ENCODE data around the gene RAB3B. TPM values are rescaled to one million over a fixed set of nuclear protein-coding genes. Genes with fewer than 3 reads are reported as not detected.
"Not testable (repeated sequence)": the region's sequence is repeated elsewhere in the genome, so short reads cannot be mapped to it uniquely, and the experiment has no call there.

Gene RAB3B
- total RNA-seq, 4 donors from 2014 or later = under 0.01 TPM; not detected in 1

DNA sequence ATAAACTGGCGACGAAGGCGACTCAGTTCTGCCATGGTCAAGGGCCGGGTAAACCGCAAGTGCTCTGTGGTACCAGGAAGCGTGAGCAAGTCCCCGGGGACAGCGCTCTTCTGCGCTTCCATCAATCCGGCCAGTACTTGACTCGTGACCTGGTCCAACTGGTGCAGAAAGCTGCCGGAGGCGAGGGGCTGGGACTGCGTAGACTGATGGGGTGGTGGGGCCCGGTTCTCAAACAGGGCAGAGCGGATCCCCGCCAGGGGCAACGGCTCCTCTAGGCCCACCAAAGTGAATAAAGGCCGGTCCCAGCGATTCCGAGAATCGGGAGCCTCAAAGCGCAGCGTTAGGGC, 42.3 kb upstream of the RAB3B start:
- no peaks in the 10 kb centered on the region for H3K27me3 ChIP-seq
- peaks cover 0 to 8% (median 0%) of the 10 kb centered on the region in 3 donors for H3K36me3 ChIP-seq
- WGBS, 2 donors = 0% methylated on average over 8 of the region's 24 CpGs; no CpG with 5 or more reads in 1 of the 2 donors
- H3K9me3 ChIP-seq = no peaks in the 10 kb centered on the region
- H3K27ac ChIP-seq = peak overlapping the region; percentile 86 to 96 (median 93)
- intact Hi-C loops (cut with DNase I) = no loop called here
- H3K4me1 ChIP-seq = peaks cover 14 to 38% (median 16%) of the 10 kb centered on the region in 3 donors
- no peak for DNase-seq
- TF ChIP-seq, protein P1, sequence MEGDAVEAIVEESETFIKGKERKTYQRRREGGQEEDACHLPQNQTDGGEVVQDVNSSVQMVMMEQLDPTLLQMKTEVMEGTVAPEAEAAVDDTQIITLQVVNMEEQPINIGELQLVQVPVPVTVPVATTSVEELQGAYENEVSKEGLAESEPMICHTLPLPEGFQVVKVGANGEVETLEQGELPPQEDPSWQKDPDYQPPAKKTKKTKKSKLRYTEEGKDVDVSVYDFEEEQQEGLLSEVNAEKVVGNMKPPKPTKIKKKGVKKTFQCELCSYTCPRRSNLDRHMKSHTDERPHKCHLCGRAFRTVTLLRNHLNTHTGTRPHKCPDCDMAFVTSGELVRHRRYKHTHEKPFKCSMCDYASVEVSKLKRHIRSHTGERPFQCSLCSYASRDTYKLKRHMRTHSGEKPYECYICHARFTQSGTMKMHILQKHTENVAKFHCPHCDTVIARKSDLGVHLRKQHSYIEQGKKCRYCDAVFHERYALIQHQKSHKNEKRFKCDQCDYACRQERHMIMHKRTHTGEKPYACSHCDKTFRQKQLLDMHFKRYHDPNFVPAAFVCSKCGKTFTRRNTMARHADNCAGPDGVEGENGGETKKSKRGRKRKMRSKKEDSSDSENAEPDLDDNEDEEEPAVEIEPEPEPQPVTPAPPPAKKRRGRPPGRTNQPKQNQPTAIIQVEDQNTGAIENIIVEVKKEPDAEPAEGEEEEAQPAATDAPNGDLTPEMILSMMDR (IDR thresholded peaks at IDR 0.05) = no peak
- TF ChIP-seq POLR2A (IDR thresholded peaks at IDR 0.05) = no peak
- H3K4me3 ChIP-seq = peak overlapping the region; percentile 71 to 96 (median 83)

DNA sequence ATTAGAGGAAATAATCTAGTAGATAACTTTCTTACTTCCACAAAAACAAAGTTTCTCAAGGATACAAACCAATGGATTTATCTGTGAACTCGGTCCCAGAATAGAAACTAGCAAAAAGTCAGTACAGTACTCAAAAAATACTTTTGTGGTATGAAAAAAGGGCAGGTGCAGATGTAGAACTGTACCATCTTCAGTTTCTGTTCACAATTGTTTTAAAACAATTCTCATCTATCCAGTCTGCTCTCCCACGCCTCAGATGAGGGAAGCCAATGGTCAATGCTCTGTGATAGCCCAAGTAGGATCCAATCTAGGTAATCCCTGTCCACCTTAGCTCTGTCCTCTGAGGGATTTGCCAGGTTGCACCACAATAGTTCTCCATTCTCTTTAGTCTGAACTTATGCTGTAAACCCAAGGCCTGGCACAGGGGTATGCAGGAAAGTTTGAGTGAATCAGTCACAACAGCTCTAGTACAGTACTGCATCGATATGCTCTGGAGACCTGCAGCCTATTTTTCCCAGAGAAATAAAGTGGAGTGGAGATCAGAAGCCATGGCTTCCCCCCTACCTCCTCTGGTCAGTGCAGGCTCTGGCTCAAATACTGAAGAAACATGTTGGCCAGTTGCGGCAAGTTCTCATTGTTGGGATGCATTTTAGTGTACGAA, 41.8 kb upstream of the RAB3B start:
- WGBS, 2 donors = 56 to 74% methylated on average over 2 to 5 of the region's 5 CpGs
- intact Hi-C loops (cut with DNase I) = no loop called here
- peaks cover 0 to 11% (median 0%) of the 10 kb centered on the region in 3 donors for H3K36me3 ChIP-seq
- peaks cover 14 to 38% (median 16%) of the 10 kb centered on the region in 3 donors for H3K4me1 ChIP-seq
- TF ChIP-seq, protein P1 (IDR thresholded peaks at IDR 0.05) = no peak
- no peak for TF ChIP-seq POLR2A (IDR thresholded peaks at IDR 0.05)
- H3K9me3 ChIP-seq = no peaks in the 10 kb centered on the region
- DNase-seq = no peak
- H3K4me3 ChIP-seq = peak overlapping the region; percentile 71 to 96 (median 83)
- H3K27me3 ChIP-seq = no peaks in the 10 kb centered on the region
- peak overlapping the region in 2 of 4 donors; percentile 92 to 94 for H3K27ac ChIP-seq

DNA sequence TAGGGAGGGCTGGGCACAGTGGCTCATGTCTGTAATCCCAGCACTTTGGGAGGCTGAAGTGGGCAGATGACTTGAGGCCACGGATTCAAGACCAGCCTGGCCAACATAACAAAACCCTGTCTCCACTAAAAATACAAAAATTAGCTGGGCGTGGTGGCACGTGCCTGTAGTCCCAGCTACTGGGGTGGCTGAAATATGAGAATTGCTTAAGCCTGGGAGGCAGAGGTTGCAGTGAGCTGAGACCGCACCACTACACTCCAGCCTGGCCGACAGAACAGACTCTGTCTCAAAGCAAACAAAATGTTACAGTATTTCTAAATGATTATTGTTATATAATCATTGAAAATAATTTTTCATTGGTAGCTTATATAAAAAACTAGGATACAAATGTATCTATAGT, 38.3 kb upstream of the RAB3B start:
- H3K4me1 ChIP-seq = peaks cover 13 to 35% (median 14%) of the 10 kb centered on the region in 3 donors
- H3K27ac ChIP-seq; H3K4me3 ChIP-seq; H3K27me3 ChIP-seq; intact Hi-C loops (cut with DNase I); DNase-seq; H3K9me3 ChIP-seq: not testable (repeated sequence)
- 81 to 88% methylated on average over 5 of the region's 5 CpGs for WGBS, 2 donors
- peaks cover 0 to 44% (median 5%) of the 10 kb centered on the region in 3 donors for H3K36me3 ChIP-seq

DNA sequence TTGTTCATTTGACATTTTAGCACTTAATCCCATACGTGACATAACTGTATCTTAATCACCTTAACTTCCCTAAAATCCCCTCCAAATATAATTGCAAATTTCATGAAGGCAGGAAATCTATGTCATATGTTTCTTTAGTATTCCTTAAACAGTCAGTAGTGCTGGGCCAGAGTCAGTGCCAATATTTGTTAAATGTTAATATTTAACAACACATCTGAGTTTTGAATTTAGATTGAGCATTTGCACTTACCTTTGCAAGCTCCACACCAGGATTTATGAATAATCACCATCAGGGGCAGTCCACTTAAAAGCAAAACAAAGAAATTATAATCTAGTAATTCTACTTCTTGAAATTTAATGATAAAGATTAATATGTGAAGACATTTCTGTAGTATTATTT, 37.8 kb upstream of the RAB3B start:
- 80 to 100% methylated on average over 1 of the region's 1 CpG for WGBS, 2 donors
- Histone ChIP-seq H3K4me1 (peaks cover 11 to 32% (median 14%) of the 10 kb centered on the region in 3 donors), H3K4me3 (no peak overlapping the region), H3K36me3 (peaks cover 0 to 49% (median 8%) of the 10 kb centered on the region in 3 donors), H3K27me3 (no peaks in the 10 kb centered on the region), H3K9me3 (no peaks in the 10 kb centered on the region), H3K27ac (no peak overlapping the region)
- intact Hi-C loops (cut with DNase I) = no loop called here
- TF ChIP-seq POLR2A (IDR thresholded peaks at IDR 0.05) = no peak
- DNase-seq = no peak

DNA sequence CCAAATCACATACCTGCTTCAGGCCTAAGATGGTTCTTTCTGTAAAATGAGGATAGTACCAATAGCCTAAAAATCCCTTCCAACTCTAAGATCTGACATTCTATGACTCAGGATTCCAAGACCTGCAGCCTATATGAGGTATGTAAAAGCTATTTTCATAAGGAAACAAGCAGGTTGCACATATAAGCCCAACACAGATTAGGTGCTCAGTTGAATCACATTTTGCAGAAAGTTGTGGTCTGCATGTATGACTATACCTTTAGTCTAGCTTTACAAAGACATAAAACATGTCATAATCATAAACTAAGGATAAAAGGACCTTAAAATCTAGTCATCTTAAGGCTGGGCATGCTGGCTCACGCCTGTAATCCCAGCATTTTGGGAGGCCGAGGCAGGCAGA, 35.8 kb upstream of the RAB3B start:
- 80 to 94% methylated on average over 2 of the region's 2 CpGs for WGBS, 2 donors
- intact Hi-C loops (cut with DNase I) = no loop called here
- no peaks in the 10 kb centered on the region for H3K9me3 ChIP-seq
- no peaks in the 10 kb centered on the region for H3K27me3 ChIP-seq
- H3K4me1 ChIP-seq = peaks cover under 1 to 14% (median under 1%) of the 10 kb centered on the region in 3 donors
- no peak overlapping the region for H3K27ac ChIP-seq
- no peak for DNase-seq
- no peak overlapping the region for H3K4me3 ChIP-seq
- H3K36me3 ChIP-seq = peaks cover 0 to 69% (median 11%) of the 10 kb centered on the region in 3 donors
- TF ChIP-seq POLR2A (IDR thresholded peaks at IDR 0.05) = no peak
- TF ChIP-seq, protein P1 (IDR thresholded peaks at IDR 0.05) = no peak

DNA sequence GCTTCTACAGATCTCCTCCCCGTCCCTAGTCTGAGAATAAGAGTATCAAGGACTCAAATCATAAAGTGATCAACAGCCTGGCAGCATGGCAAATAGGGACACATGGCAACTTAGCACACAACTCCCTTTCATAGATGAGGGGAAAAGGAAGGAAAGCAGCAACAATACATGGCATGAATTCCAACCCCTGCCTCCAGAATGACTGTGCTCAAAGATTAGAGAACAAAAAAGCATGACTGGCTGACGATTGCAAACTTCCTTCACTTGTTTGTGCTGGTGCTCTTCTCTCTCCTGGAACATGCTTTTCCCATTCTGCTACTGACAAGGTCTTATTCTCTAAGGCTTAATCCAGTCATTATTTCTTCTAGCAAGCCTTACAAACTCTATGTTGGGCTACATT, 31.6 kb upstream of the RAB3B start:
- no peak for DNase-seq
- Histone ChIP-seq H3K27ac (no peak overlapping the region), H3K36me3 (peaks cover 0 to 75% (median 18%) of the 10 kb centered on the region in 3 donors), H3K4me3 (no peak overlapping the region), H3K27me3 (no peaks in the 10 kb centered on the region), H3K4me1 (no peaks in the 10 kb centered on the region), H3K9me3 (no peaks in the 10 kb centered on the region)
- no peak for TF ChIP-seq POLR2A (IDR thresholded peaks at IDR 0.05)
- TF ChIP-seq, protein P1 (IDR thresholded peaks at IDR 0.05) = no peak
- 59 to 70% methylated on average over 1 to 2 of the region's 2 CpGs for WGBS, 2 donors
- intact Hi-C loops (cut with DNase I) = no loop called here
